ENCODE results near the gene CD209.

CD209 gene

GRCh38 chr19:7703332-7703731 is 44.0 kb downstream of the CD209 start:
- no peak overlapping the region for H3K4me3 ChIP-seq (replicated peaks; ENCODE audit: low read depth, low read length)
- TF ChIP-seq CTCF (IDR thresholded peaks at IDR 0.05; ENCODE audit: insufficient read depth, low read length, poor library complexity, severe bottlenecking) = no peak
- DNase-seq (ENCODE audit: extremely low read depth, insufficient read length) = no peak
- no peaks in the 10 kb centered on the region for H3K27me3 ChIP-seq (replicated peaks; ENCODE audit: control insufficient read depth, insufficient read depth, low read length)
- H3K36me3 ChIP-seq (ENCODE audit: control insufficient read depth, insufficient read depth, low read length) = peaks cover 7% of the 10 kb centered on the region

GRCh38 chr19:7701654-7702457 is 45.5 kb downstream of the CD209 start, which contains the start of gene FCER2:
Gene FCER2, minus strand, starts transcription at chr19:7702131. Its CDS starts 2,371 bp downstream, at chr19:7699760.
- Histone ChIP-seq H3K27me3 (replicated peaks; ENCODE audit: control insufficient read depth, insufficient read depth, low read length) (no peaks in the 10 kb centered on the region), H3K36me3 (ENCODE audit: control insufficient read depth, insufficient read depth, low read length) (peaks cover 18% of the 10 kb centered on the region), H3K4me3 (replicated peaks; ENCODE audit: low read depth, low read length) (peak within 1 kb of the TSS; percentile 81)
- peak; percentile 88 for DNase-seq (ENCODE audit: extremely low read depth, insufficient read length)
- TF ChIP-seq CTCF (IDR thresholded peaks at IDR 0.05; ENCODE audit: insufficient read depth, low read length, poor library complexity, severe bottlenecking) = no peak

GRCh38 chr19:7701049-7701653 is 46.2 kb downstream of the CD209 start:
- H3K27me3 ChIP-seq (replicated peaks; ENCODE audit: control insufficient read depth, insufficient read depth, low read length) = no peaks in the 10 kb centered on the region
- peak overlapping the region; percentile 81 for H3K4me3 ChIP-seq (replicated peaks; ENCODE audit: low read depth, low read length)
- DNase-seq (ENCODE audit: extremely low read depth, insufficient read length) = peak; percentile 68
- peaks cover 24% of the 10 kb centered on the region for H3K36me3 ChIP-seq (ENCODE audit: control insufficient read depth, insufficient read depth, low read length)
- no peak for TF ChIP-seq CTCF (IDR thresholded peaks at IDR 0.05; ENCODE audit: insufficient read depth, low read length, poor library complexity, severe bottlenecking)

- H3K36me3 ChIP-seq (ENCODE audit: control insufficient read depth, insufficient read depth, low read length) = peaks cover 35% of the 10 kb centered on the region
- H3K27me3 ChIP-seq (replicated peaks; ENCODE audit: control insufficient read depth, insufficient read depth, low read length) = no peaks in the 10 kb centered on the region
- no peak for TF ChIP-seq CTCF (IDR thresholded peaks at IDR 0.05; ENCODE audit: insufficient read depth, low read length, poor library complexity, severe bottlenecking)
- H3K4me3 ChIP-seq (replicated peaks; ENCODE audit: low read depth, low read length) = peak overlapping the region; percentile 81
- peak; percentile 66 for DNase-seq (ENCODE audit: extremely low read depth, insufficient read length)
Observed at GRCh38 chr19:7699417-7700401, 47.6 kb downstream of the CD209 start.

GRCh38 chr19:7699003-7699402 is 48.3 kb downstream of the CD209 start:
- DNase-seq (ENCODE audit: extremely low read depth, insufficient read length) = no peak
- H3K27me3 ChIP-seq (replicated peaks; ENCODE audit: control insufficient read depth, insufficient read depth, low read length) = no peaks in the 10 kb centered on the region
- no peak for TF ChIP-seq CTCF (IDR thresholded peaks at IDR 0.05; ENCODE audit: insufficient read depth, low read length, poor library complexity, severe bottlenecking)
- peaks cover 41% of the 10 kb centered on the region for H3K36me3 ChIP-seq (ENCODE audit: control insufficient read depth, insufficient read depth, low read length)
- H3K4me3 ChIP-seq (replicated peaks; ENCODE audit: low read depth, low read length) = peak overlapping the region; percentile 81
